Measurements from ENCODE around the gene ARL5C.
A peak's percentile ranks its signal among the peaks of the same experiment; 100 is the strongest.
"Not testable (repeated sequence)": the region's sequence is repeated elsewhere in the genome, so short reads cannot be mapped to it uniquely, and the experiment has no call there.

Gene ARL5C

DNA sequence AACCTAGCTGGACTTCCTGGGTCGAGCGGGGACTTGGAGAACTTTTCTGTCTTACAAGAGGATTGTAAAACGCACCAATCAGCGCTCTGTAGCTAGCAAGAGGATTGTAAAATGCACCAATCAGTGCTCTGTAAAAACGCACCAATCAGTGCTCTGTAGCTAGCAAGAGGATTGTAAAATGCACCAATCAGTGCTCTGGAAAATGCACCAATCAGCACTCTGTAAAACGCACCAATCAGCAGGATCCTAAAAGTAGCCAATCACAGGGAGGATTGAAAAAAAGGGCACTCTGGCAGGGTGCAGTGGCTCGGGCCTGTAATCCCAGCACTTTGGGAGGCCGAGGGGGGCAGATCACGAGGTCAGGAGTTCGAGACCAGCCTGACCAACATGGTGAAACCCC, 2.5 kb upstream of the ARL5C start:
- H3K4me3 ChIP-seq (ENCODE audit: low read depth, low read length), result not testable (repeated sequence)

DNA sequence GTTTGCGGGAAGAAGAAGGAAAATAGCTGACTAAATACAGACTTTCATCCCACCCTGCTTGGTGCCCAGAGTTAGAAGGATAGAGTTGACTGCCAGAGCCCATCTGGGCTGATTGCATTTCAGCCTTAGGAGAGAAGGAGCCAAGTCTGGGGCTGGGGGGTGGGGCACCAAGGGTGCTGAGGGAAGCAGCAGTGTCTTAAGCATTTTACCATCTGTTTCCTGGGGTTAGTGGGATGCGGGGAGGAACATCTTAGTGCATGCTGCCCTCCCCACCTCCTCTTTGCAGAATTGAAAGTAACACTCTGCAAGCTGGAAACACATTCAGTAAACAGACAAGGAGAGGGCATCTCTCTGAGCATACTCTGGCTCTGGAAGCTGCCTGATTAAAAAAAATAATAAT, 1.5 kb upstream of the ARL5C start:
- H3K4me3 ChIP-seq (ENCODE audit: low read depth, low read length), result no peak overlapping the region

DNA sequence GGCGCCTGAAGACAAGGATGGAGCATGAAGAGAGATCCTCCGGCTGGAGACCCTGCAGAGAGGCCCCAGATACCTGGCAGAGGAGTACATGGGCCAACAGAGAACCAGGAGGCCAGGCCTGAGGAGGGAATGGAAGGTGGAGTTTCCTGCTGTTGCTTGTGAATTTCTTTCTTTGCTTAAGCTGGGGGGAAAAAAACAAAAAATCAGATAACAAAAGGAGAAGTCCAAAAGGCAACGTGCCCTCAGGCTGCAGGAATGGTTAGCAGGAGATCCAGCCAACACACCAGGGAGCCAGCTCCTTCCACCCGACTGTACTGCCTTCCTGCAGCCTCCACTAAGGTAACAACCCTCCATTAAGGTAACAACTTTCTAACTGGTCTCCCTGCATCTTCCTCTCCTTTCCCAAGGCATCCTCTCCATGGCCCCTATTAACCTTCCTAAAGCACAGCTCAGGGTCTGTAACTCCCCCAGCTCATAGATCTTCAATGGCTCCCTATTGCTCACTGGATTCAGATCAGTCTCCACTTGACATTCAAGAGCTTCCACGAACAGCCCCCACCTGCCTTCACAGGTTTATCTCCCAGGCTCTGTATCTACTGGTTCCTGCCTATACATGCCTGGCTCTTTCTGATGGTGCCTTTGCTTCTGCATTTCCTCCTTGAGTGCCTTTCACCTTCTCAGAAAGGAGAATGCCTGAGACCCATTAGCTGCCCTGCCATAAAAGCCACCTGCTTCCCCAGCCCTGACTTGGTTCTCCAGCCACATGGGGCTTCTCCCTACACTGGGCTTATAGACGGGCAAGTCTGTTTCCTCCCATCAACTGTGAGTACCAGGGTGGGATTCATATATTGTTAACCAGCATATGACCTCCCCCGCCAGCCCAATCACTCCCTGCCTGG, 725 bp upstream of the ARL5C start:
- H3K4me3 ChIP-seq (ENCODE audit: low read depth, low read length), result no peak overlapping the region

DNA sequence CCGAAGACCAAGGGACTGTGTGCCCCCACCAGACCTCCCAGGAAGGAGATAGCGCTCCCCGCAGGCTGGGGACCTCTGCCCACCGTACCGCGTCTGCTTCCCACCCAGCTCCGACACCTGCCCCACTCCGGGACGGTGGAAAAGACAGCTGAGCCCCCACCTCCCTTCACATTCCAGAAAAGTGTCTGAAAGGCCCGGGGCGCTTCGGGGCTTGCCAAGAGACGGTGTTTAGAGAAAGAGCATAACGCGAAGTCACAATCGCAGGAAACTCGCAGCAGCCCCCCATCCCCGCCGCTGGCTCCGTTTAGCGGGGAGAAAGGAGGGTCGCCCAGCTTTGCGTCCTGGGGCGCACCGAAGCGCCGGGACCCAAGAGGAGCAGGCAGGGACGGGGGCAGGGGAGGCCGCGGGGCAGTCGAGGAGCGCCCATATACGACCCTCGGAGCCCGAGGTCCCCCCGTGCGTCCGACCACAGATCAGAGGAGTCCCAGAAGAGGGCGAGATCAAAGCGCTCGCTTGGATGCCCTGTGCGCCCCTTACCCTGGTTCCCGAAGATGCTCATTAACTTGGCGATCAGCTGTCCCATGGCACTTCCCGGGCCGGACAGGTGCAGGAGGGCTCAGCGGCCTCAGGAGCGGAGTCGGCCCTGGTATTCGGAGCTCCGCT, 652 bp downstream of the ARL5C start:
- peak overlapping the region; percentile 76 for H3K4me3 ChIP-seq (ENCODE audit: low read depth, low read length)

DNA sequence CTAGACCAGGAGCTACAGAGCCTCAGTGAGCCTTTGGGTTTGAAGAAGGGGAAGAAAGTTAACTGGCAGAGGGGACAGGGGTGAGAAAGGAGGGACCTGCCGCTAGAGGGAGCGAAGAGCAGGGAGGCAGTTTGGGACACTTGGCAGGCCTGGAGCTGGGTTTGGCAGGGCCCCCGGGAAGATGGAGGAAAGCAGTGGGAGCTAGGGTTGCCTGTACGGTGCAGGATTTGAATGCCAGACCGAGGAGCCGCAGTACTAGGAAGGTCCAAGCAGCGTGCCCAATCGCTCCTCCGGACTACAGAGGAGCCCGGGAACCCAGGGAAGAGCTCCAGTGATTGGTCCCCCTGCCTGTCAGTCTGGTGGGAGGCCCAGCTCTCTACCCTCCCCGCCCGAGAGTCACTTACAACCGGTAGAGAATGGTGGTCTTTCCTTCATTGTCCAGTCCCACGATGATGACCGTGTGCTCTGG, 1.3 kb downstream of the ARL5C start:
- H3K4me3 ChIP-seq (ENCODE audit: low read depth, low read length), result peak overlapping the region; percentile 76

DNA sequence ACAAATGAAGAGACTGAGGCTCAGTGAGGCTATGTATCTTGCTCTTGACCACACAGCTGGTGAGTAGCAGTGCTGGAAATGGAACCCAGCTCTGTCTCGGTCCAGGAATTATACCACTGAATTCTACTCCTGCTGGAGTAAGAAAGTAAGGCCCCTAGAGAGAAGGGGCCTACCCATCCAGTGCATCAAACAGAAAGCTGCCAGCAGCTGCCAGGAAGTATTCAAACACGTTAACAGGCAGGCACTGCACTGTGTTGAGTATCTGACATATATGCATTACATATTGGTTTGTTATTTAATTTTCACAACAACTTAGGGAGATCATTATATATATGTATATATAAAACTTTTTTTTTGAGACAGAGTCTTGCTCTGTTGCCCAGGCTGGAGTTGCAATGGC, 4.0 kb downstream of the ARL5C start:
- H3K4me3 ChIP-seq (ENCODE audit: low read depth, low read length), result no peak overlapping the region

DNA sequence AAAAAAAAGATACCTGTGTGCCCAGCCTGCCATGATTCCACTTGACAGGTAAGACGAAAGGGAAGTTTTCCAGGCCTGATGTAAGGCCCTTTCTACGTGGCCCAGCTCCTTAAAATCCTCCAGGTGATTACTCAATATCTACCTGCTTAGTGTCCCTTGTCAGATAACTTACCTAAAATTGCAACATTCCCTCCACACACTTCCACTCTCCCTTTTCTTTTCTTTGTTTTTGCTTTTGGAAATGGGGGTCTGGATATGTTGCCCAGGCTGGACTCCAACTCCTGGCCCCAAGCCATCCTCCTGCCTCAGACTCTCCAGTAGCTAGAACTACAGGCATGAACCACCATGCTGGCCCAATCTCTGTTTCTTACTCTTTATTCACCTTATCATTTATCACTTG, 7.3 kb downstream of the ARL5C start:
- no peak overlapping the region for H3K4me3 ChIP-seq (ENCODE audit: low read depth, low read length)

DNA sequence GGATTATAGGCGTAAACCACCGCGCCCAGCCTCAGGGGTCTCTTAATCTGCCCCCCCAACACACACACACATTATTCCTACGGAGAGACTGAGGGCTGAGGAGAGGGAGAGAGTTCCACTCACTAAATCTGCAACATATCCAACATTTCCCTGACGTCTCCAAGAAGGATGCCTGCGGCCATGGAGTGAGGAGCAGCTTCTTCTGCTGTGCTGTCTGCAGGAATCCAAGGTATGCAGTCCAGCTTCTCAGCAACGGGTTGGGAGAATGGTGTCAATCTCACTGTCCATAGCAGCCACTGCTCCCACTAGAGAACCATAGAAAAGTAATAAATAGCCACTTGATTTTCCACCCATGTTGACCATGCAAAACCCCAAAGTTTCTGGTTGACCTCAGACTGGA, 9.5 kb downstream of the ARL5C start:
- no peak overlapping the region for H3K4me3 ChIP-seq (ENCODE audit: low read depth, low read length)

DNA sequence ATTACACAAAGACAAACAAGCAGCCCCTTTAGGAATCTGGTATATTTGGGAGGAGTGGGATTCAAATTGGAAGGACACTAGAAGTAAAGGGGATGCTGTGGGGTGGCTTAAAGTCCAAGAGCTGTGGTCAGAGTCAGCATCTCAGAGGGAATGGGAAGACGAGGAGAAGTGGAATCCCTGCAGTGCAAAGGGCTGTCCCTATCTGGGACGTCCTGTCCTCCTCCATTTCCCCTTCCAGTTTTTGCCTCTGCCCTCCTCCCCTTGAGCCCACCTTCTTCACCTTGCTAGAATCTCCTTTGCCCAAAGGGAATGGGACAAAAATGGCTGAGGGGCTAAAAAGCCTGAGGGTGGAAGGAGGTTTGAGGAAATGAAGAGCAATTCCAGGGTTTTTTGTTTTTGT, 10.3 kb downstream of the ARL5C start:
- no peak overlapping the region for H3K4me3 ChIP-seq (ENCODE audit: low read depth, low read length)

DNA sequence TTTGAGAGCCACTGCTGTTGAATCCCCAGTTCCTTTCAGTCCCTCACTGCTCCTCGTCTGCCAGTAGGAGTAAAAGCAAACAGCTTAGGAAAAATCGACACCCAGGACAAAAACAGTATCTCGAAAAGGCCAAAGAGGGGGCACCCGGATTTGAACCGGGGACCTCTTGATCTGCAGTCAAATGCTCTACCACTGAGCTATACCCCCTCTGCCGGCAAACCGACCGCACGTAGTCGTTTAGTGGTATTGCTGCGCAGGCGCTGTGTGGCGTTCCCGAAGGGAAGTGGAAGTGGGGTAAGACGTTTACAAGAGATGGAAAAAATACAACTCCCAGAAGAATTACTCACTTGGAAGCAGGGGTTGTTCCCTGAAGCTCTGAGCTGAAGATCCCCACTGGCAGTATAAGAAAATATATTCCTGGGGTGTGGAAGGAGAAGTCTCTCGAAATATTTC, 12.3 kb downstream of the ARL5C start:
- H3K4me3 ChIP-seq (ENCODE audit: low read depth, low read length), result peak overlapping the region; percentile 98

DNA sequence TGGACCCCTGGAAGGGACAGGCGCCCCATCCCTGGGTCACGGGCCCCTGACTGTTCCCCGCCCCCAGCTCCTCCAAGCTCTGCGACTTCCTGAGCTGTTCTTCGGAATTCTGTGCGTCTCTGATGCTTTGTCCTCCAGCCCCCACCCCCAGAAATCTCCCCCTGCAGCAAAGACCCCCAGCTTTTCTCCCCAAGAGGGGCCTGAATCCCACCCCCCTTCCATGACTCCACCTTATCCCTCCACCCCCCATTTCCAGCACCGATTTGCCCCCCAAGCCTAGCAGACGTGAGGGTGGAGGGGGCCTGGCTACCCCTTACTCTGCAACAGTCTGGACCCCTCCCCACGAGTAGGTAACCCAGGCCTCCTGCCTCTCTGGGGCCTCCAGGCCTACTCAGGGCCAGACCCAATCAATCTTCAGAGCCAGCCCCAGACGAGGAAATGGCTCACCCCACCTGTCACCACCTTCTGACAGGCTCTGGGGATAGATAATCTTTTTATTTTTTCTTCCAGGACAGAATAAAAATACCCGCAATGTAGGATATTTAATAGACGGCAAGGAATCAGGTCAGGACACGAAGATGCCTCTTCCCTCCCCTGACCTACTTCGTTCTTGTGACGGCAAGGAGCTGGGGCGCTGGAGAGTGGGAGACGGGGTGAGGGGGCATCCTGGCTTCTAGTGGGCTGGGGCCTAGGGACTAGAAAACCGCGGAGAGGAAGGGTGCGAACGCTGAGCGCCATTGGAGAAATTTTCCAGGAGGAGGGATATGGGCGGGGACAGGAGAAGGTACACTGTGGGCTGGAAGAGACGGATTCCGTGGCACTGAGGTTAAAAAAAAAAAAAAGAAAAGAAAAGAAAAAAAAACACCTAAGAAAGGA, 13.8 kb downstream of the ARL5C start:
- H3K4me3 ChIP-seq (ENCODE audit: low read depth, low read length), result peak overlapping the region; percentile 98

DNA sequence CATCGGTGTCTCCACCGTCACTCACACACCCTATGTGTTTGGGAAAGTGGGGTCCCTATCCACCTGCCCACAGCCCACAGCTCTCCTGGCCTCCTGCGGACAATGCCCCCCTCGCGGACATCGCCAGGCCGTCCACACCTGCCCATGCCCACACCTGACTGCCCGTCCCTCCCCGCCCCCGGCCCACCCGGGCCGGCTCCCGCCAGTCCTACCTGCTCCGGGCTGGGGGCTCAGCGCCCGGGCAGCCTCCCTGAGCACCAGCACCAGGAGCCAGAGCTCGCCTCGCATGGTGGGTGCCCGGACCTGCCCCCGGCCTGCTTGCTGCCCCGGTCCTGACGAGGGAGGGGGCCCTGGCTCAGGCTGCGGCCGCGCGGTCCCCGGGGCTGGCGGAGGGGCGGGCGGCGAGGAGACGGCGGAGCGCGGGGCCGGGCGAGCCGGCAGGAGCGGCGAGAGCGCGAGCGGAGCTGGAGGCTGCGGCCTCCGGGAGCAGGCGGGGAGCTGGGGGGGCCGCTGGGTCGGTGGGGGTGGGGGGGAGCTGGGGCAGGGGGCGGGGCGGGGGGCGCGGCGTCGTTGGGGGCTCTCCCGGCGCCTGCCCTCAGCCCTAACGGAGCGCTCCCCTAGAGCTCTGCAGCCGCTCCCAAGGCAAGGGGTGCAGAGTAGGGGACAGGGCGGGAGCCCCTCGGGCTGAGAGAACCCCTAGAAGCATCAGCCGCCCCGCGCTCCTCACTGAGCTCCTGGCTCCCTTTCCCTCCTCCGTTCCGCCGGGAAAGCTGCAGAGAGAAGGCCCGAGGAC, 14.6 kb downstream of the ARL5C start, which contains the start of gene PLXDC1:
Gene PLXDC1 (minus strand): TSS at position 488 of the 793 bp plus-strand sequence. CDS start 200 bp downstream, at position 288.
- H3K4me3 ChIP-seq (ENCODE audit: low read depth, low read length), result peak within 1 kb of the TSS; percentile 98

DNA sequence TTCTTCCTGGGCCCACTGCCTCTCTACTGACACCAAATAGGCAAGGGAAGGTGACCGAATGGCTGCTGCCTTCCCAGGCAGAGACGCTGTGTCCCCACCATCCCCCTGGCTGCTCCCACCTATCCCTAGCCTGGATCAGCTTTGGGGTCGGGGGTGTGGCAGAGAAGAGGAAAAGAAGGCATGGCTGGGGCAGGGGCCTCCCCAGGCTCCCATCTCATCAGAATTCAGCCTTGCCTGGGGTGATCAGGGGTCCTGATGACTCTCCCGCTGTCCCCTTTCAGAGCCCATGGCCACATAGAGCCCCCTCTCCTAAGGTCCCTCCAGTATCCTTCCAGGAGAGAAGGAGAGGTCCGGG, 15.2 kb downstream of the ARL5C start:
- H3K4me3 ChIP-seq (ENCODE audit: low read depth, low read length), result peak overlapping the region; percentile 51

DNA sequence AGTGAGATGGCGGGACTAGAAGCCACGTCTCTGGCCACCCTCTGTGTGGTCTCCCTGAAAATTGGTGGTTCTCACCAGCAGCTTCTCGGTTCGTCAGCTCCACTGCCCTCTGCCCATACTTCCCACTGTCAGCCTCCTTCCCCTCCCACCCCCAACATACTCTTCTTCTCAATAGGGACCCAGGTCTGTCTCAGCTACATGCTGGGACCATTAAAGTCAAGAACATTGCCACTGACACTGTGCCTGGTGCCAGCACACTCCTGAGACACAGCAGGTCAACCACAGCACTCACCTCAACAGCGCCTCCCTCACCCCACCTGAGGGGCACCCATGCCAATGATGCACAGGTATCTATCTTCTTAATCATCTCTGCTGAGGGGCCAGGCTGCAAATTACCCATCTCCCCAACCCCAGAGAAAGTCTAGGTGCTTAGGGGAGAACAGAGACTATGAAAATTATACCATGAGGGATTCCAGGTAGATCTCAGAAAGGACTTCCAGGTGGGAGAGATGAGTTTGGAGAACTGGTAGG, 15.8 kb downstream of the ARL5C start:
- H3K4me3 ChIP-seq (ENCODE audit: low read depth, low read length), result no peak overlapping the region

DNA sequence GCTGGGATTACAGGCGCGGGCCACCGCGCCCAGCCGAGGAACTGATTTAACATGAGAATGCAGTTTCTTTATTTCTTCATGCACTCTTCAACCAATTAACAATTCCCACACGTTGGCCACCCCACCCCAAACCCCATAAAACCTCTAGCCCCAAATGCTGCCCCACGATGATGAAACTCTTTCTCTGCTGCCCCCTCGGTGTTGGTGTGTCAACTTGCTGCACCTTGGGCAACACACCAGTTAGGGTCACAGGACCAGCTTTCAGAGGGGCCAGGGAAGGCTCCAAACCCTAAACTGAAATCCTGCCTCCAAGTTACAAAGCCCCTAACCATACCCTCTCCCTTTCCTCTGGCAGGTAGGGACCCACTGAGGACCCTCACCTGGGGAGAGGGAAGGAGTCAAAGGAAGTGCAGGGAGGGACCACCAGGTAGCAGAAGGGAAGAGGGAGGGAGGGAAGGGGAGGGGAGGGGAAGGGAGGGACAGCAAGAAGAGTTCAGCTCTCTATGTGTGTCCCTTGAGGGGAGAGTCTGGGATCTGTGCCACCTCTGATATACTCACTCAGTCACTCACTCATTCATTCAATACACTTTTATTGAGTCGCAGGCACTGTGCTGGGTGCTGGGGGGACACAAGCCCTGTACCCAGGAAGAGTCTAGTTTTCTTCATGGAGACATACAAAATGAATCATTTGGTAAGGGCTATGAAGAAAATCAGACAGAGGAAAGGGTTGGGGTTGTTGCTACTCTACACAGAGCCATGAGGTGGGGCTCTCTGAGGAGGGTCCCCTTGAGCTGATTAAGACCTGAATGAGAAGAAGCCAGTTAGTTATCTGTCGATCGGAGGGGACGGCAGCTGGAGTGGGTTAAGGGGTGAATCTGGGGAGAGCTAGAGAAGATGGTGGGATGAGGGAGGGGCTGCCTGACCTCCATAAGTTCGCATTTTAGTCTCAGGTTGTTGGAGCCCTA, 18.5 kb downstream of the ARL5C start:
- H3K4me3 ChIP-seq (ENCODE audit: low read depth, low read length), result no peak overlapping the region

DNA sequence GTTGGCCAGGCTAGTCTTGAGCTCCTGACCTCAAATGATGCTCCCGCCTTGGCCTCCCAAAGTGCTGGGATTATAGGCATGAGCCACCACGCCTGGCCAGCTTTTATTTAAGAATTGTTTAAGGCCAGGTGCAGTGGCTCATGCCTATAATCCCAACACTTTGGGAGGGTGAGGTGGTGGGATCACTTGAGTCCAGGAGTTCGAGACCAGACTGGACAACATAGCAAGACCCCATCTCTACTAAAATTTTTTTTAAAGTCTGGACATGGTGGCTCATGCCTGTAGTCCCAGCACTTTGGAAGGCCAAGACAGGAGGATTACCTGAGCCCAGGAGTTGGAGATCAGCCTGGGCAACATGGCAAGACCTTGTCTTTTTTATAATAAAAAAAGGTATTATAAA, 19.7 kb downstream of the ARL5C start:
- no peak overlapping the region for H3K4me3 ChIP-seq (ENCODE audit: low read depth, low read length)

DNA sequence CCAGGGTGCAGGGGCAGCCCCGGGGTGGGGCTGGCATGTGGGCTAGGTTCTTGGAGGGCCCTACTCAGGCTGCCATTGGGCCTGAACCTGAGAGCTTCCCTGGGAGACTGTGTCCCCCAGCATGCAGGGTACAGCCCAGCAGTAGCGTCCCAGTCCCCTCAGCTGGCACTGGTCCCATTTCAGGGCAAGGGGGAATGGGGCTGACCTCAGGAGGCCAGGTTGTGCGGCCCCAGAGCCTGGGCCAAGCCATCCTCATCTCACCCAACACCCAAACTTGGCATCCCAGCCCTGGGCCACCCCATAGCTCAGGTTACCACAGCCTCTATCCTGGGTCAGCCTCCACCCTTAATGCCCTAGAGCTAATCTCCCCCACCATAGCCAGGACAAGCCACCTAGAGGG, 20.8 kb downstream of the ARL5C start:
- no peak overlapping the region for H3K4me3 ChIP-seq (ENCODE audit: low read depth, low read length)

DNA sequence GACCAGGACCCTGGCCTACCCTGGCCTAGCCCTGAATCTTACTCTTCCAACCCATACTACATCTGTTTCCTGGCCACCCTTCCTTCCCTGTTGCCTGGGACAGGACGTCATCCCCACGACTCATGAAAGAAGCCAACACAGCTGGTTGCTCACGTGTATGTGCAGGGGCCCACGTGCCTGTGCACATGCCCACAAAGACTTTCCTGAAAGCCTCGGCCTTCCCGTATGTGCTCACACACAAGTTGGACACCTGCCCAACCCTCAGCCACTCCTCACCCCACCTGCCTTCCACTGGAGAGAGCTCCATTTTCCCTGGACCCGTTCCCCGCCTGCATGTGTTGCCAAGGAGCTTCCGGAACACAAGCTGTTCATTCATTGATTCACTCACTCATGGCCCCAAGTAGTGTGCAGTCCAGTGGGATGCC, 21.5 kb downstream of the ARL5C start:
- no peak overlapping the region for H3K4me3 ChIP-seq (ENCODE audit: low read depth, low read length)

DNA sequence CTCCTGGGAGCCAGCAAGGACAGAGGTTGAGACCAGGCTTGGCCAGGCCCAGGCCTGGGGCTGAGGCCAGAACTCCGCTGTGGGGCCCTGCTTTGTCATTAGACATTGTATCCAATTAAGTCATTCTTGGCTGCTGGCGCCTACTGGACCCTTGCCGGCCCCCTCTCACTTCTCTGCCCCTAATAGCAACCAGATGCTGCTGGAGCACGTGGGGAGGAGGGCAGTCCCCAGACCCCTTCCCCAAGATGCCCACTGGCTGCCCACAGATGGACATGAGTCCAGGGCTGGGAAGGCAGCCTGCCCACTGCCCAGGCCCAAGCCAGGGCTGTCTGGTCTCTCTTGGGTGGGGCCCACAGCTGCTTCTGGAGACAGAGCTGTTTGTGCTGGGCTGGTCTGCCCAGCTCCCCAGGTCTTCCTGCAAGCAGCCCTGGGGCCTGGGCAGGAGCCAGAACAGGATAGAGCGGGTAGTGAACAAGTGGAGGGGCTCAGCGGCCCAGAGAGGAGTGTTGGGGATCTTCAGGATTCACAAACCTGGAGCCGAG, 22.3 kb downstream of the ARL5C start:
- H3K4me3 ChIP-seq (ENCODE audit: low read depth, low read length), result no peak overlapping the region

All from iPS-11a (cell line).